NCI-H2196 (cell line): ENCODE data around the gene MID1.
"Not testable (repeated sequence)": the region's sequence is repeated elsewhere in the genome, so short reads cannot be mapped to it uniquely, and the experiment has no call there.

Source experiments
- DNase-seq: peaks from one replicate; lab custom pipeline; 2025; ENCODE audit not compliant: unreplicated experiment; lab: John Stamatoyannopoulos, UW

The MID1 gene

GRCh38 chrX:10617186-10617998, 3.0 kb downstream of the MID1 start:
- DNase-seq: no peak

- DNase-seq: peak; percentile 42
Observed at GRCh38 chrX:10615931-10616774, 4.2 kb downstream of the MID1 start.

- DNase-seq: no peak
Observed at GRCh38 chrX:10612215-10612614, 8.2 kb downstream of the MID1 start.

GRCh38 chrX:10611441-10612090, 8.8 kb downstream of the MID1 start:
- no peak for DNase-seq

GRCh38 chrX:10608099-10608498, 12.3 kb downstream of the MID1 start:
- DNase-seq: no peak

- no peak for DNase-seq
Observed at GRCh38 chrX:10607233-10607632, 13.2 kb downstream of the MID1 start.

GRCh38 chrX:10603612-10604011, 16.8 kb downstream of the MID1 start:
- DNase-seq: no peak

GRCh38 chrX:10602646-10603045, 17.7 kb downstream of the MID1 start:
- DNase-seq: no peak

GRCh38 chrX:10600479-10600878, 19.9 kb downstream of the MID1 start:
- no peak for DNase-seq

- DNase-seq: no peak
Observed at GRCh38 chrX:10598540-10598939, 21.8 kb downstream of the MID1 start.

- no peak for DNase-seq
Observed at GRCh38 chrX:10597871-10598270, 22.5 kb downstream of the MID1 start.

GRCh38 chrX:10591363-10592335, 28.7 kb downstream of the MID1 start:
- DNase-seq: no peak

- DNase-seq: not testable (repeated sequence)
Observed at GRCh38 chrX:10589787-10590186, 30.6 kb downstream of the MID1 start.

- no peak for DNase-seq
Observed at GRCh38 chrX:10589098-10589497, 31.3 kb downstream of the MID1 start.

- not testable (repeated sequence) for DNase-seq
Observed at GRCh38 chrX:10584882-10585281, 35.5 kb downstream of the MID1 start.

- no peak for DNase-seq
Observed at GRCh38 chrX:10582945-10583344, 37.4 kb downstream of the MID1 start.

GRCh38 chrX:10582215-10582733, 38.1 kb downstream of the MID1 start:
- no peak for DNase-seq

- no peak for DNase-seq
Observed at GRCh38 chrX:10579112-10580011, 41.0 kb downstream of the MID1 start.

GRCh38 chrX:10578527-10578926, 41.9 kb downstream of the MID1 start:
- no peak for DNase-seq
